ENCODE measurements around the gene SDHAF2. TPM values are rescaled to one million over a fixed set of nuclear protein-coding genes. Genes with fewer than 3 reads are reported as not detected.

The SDHAF2 gene
- total RNA-seq, 1 donor from 2014 or later = 63.2 TPM

DNA sequence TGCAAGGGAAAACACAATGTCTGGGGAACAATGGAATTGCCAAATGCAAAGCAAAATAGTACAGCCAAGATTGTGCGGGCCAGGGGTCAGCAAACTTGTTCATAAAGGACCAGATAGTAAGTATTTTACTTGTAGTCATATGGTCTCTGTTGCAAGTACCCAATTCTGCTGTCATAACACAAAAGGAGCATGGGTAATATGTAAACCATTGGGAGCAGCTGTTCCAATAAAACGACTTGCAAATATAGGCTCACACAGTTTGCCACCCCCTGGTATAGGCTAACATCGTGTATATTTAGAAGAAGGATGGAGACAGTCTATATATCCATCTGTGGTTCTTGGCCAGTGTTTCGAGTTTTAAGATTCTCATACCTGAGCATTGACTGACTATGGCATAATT lies 15.6 kb downstream of the SDHAF2 start:
- DNase-seq (ENCODE audit: low read depth) = no peak
- TF ChIP-seq, protein P1, sequence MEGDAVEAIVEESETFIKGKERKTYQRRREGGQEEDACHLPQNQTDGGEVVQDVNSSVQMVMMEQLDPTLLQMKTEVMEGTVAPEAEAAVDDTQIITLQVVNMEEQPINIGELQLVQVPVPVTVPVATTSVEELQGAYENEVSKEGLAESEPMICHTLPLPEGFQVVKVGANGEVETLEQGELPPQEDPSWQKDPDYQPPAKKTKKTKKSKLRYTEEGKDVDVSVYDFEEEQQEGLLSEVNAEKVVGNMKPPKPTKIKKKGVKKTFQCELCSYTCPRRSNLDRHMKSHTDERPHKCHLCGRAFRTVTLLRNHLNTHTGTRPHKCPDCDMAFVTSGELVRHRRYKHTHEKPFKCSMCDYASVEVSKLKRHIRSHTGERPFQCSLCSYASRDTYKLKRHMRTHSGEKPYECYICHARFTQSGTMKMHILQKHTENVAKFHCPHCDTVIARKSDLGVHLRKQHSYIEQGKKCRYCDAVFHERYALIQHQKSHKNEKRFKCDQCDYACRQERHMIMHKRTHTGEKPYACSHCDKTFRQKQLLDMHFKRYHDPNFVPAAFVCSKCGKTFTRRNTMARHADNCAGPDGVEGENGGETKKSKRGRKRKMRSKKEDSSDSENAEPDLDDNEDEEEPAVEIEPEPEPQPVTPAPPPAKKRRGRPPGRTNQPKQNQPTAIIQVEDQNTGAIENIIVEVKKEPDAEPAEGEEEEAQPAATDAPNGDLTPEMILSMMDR (conservative IDR thresholded peaks at IDR 0.05; ENCODE audit: low read depth, low read length) = no peak
- no peak overlapping the region for H3K4me3 ChIP-seq (ENCODE audit: low read depth, low read length)

DNA sequence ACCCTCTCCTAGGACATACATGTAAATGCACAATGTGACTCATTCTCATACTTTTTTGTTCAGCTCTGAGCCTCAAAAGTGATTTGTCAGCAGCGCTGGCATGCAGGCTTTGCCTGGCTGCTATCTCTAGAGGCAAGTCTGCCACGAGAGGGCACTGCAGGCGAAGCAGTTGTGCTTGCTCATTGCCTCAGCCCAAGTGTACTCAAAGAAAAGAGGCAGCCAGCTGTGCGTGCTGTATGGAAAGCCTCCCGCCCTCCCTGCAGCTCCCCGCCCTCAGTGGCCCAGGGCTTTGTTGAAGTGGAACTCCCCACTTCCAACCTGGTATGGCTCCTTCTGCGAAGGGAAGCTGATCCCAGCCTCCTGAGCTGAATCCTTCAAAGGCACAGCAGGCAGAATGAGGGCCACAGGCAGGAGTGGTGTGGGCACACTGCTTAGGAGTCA lies 16.3 kb downstream of the SDHAF2 start:
- TF ChIP-seq, protein P1 (conservative IDR thresholded peaks at IDR 0.05; ENCODE audit: low read depth, low read length) = peak; percentile 92
- peak; percentile 70 for DNase-seq (ENCODE audit: low read depth)

DNA sequence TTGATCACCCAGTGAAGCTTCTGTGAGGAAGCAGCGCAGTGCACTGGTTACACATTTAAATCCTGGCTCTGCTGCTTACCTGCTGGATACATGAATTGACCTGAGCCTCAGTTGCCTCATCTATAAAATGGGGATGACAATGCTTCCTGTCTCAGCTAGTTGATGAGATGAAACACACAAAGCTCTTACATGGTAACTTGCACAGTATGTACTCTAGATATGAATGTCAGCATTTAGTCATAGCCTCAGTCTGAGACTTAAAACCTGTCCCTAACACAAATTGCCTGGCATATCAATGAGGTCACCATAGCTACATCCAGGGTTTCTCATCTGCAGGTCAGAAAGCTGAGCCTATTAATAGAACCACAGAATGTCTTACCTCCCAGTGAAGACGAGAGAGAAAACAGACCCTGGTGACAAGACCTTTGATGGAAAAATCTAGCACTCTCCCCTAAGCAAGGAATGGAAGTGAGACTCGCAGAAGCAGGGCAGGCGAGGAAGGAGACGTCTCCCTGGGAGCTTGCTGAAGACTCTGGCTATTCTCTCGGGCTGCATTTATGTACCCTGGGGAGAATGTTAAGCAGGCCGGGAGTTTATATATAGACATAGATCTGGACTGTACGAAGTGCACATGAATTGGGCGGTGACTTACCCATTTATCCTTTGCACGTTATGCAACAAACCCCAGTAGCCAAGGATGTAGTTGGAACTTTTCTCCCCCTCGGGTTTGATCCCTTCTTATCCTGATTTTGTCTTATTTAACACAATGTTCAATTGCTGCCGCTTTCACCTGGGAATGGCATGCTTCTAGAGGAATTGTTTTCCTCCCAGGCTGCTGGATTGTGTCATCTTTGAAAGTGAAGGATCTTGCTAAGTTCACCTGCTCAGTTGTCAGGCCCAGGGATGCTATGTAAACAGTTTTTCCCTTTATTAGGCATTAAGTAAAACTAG lies 18.0 kb downstream of the SDHAF2 start:
- H3K4me3 ChIP-seq (ENCODE audit: low read depth, low read length) = no peak overlapping the region
- TF ChIP-seq, protein P1 (conservative IDR thresholded peaks at IDR 0.05; ENCODE audit: low read depth, low read length) = no peak
- DNase-seq (ENCODE audit: low read depth) = no peak

More for the DNA sequence above, 16.3 kb downstream of the SDHAF2 start:
- H3K4me3 ChIP-seq (ENCODE audit: low read depth, low read length) = no peak overlapping the region

DNA sequence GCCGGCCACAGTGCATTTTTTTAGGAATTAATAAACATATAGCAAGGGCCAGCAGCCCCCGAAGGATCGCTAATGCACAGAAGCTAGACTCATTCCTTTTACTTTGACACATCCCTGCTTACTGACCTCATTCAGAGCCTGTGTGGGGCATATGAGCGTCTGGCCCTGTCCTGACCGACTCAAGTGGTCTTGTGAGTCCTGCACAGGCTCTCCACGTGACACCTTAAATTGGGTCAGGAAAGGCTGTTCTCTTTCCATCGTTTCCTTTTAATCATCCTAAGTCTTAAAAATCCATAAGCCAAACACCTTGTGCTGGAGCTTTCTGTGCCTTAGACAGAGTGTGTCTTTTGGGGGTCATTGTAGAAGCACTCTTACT lies 18.6 kb downstream of the SDHAF2 start:
- TF ChIP-seq, protein P1 (conservative IDR thresholded peaks at IDR 0.05; ENCODE audit: low read depth, low read length) = no peak
- DNase-seq (ENCODE audit: low read depth) = no peak
- H3K4me3 ChIP-seq (ENCODE audit: low read depth, low read length) = no peak overlapping the region

DNA sequence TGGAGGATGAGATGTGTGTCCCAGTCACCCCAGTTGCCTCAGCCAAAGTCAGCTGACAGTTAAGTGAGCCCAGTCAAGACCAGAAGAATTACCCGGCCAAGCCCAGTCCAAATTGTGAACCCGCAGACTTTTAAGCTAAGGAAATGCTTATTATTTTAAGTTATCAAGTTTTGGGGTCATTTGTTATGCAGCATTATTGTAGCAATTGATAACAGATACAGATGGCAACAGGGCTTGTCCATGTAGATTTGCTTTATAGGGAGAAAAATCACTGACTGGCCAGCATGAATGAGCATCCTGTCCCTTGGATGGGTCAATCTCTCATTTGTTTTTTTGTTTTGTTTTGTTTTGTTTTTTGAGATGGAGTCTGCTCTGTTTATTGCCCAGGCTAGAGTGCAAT lies 22.9 kb downstream of the SDHAF2 start:
- TF ChIP-seq, protein P1 (conservative IDR thresholded peaks at IDR 0.05; ENCODE audit: low read depth, low read length) = no peak
- H3K4me3 ChIP-seq (ENCODE audit: low read depth, low read length) = no peak overlapping the region
- DNase-seq (ENCODE audit: low read depth) = no peak

DNA sequence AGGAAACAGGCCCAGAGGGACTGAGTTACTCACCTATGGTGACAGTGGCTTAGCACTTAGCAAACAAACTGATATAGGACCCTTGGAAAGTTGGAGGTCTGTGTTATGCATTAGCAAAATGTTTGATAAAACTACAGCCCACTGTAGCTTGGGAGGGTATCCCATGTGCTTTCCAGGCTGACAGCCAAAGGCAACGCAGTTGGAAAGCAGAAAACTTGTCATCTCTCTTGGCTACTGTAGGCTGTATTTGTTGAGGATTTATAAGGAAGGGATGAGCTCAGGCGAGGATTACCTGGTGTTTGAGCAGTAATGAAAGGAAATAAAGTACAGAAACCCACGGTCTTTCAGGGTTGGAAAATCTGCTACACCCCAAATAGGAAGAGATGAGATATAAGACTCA lies 23.8 kb downstream of the SDHAF2 start:
- TF ChIP-seq, protein P1 (conservative IDR thresholded peaks at IDR 0.05; ENCODE audit: low read depth, low read length) = no peak
- H3K4me3 ChIP-seq (ENCODE audit: low read depth, low read length) = no peak overlapping the region
- DNase-seq (ENCODE audit: low read depth) = no peak
